GM19035 (cell line): Measurements from ENCODE around the gene MILR1.

Experiments used
- ATAC-seq: cut with Tn5 transposase; IDR thresholded peaks from one replicate; pipeline ENCODE4 v1.9.1; 2021; ENCODE audit not compliant: unreplicated experiment

MILR1 gene

DNA sequence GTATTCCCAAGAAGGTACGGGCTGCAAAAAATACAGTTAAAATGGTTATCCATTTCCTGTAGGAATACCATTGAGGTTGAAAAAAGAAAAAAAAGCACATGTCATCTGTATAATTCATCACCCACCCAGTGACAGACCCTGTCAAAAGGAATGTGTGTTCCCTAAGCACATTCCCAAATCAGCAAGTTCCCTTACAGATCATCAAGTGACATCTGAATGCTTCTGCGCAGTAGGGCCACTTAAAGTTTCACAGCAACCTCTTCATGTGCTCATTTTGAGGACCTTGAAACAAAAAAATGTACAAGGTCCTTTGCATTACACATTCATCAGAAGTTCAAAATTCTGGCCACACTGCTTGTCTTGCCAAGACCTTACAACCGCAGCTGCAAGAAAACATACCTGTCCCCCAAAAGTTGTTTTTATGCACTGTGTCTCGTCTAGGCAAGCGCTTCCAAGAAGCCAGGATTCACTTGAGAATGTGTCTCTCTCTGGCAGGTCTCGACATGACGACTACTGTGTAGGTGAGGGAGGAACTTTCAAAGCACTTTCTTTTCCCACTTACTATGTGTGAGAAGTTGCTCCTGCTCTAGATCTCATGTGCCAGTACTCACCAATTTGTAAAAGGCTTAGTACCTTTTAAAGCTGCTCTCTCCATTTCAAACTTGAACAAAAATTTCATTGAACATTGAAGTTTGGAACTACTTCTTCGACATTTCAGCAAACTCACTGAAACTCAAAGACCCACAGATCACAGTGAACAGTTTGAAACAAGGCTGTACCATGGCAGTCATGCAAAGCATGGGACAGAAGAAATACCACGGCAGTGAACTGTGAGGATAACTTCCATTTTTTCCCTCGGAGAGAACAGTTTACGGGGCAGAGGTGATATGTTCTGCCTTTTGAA, 52.2 kb downstream of the MILR1 start:
- ATAC-seq: no peak

DNA sequence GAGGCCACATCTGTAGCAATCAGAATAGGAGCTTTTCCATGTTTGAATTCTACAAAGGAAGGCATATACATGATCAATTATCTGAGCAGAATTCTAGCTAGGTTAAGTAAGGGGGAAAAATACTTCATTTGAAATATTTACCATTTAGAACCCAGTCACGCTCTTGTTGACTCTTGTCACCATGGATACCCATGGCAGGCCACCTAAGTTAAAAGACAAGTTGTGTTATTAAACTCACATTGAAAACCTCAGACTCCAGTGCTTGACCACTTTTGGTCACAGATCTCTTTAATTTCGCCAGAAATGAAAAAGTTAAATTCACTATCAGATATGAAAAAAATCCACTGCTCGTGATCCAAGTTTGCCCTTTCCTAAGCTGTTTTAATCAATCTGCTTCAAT, 53.1 kb downstream of the MILR1 start:
- ATAC-seq: no peak

DNA sequence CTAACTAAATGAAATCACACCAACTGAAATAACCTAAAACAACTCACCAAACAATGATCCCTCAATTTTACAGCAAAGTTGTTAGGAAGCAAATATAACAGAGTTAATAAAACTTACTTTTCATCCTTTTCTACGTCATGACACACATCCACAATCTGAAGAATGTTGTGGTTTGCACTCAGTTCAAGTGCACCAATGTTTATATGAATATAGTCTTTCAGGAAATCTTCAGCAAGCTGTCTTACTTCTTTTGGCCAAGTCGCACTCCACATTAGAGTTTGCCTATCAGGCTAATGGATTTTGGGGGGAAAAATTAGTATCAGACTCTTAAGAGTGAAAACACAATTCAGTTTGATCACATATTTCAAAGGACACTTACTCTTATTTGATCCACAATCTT, 53.9 kb downstream of the MILR1 start:
- ATAC-seq: no peak

DNA sequence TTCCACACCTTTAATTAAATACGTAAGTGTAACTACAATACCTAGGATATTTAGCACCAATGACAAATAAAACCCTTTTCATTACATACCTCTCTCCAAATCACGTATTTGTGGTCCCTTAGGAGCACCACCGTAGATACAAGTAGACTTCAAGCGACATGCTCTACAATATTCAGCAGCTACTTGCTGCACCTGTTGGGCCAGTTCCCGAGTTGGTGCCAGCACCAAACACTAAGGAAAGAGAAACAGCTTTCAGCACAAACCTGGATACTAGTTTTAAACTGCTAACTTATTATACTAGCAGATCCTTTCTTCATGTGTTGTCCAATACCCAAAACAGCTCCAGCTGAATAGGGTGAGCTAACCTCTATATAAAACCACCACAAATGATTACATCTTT, 54.4 kb downstream of the MILR1 start:
- no peak for ATAC-seq

DNA sequence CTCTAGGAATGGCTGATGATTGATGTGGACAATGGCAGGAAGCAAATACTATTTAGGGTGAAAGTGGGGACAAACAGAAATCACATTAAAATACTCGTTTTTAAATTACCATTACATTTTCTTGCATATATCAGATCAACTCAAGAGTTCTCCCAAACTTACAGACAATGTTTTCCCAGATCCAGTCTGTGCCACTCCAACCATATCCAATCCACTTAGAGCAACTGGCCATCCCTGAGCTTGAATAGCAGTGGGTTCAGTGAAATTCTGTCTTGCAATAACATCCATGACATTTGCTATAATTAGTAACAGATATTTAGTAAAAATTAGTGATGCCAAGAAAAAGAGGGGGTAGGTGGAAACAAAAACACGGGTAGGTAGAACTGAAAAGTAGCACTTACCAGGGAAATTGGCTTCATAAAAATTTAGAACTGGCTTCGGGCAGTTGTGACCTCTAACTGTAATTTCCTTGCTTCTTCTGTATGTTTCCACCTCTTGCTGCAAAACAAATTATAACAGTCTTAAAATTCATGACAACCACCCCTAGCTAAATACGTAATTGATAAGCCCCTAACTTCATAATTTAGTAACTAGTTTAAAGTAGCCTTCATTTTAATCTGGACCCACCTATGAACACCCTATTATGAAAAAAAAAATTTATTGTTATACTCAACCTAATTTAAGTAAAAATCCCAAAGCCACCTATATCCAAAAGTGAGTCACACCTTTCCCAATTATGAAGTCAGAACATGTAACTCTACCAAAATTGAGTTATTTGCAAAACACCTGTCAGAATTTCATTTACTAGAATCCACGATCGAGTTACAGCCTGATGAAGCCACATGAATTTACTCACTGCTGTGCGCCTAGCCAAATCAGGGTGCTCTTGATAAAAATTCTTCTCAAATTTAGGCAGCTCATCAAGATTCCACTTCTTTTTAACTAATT, 55.2 kb downstream of the MILR1 start:
- no peak for ATAC-seq

DNA sequence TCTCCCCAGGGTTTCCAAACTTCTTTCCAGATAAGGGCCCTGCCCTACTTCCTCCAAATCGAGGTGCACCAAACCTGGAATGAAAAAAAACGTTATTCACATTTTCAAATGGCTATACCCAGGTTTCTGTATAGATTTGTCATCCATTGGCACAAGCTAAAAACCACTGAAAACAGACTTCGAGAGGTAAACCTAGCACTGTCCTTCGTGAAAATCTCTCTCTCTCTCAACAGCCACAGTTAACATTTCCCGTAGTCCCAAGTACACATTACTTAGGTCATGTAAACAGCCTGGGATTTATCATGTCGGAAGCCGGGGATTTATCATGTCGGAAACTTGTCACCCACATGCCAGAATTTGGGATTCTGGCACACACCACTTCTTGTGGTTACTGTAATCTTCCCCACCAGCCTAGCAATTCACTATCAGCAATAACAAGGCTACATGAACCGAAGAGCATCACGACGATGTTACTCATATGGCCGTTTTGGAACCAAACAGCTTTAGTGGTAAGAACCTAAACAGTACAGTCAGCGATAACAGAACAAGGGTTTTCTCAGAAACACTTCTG, 55.9 kb downstream of the MILR1 start:
- ATAC-seq: no peak

DNA sequence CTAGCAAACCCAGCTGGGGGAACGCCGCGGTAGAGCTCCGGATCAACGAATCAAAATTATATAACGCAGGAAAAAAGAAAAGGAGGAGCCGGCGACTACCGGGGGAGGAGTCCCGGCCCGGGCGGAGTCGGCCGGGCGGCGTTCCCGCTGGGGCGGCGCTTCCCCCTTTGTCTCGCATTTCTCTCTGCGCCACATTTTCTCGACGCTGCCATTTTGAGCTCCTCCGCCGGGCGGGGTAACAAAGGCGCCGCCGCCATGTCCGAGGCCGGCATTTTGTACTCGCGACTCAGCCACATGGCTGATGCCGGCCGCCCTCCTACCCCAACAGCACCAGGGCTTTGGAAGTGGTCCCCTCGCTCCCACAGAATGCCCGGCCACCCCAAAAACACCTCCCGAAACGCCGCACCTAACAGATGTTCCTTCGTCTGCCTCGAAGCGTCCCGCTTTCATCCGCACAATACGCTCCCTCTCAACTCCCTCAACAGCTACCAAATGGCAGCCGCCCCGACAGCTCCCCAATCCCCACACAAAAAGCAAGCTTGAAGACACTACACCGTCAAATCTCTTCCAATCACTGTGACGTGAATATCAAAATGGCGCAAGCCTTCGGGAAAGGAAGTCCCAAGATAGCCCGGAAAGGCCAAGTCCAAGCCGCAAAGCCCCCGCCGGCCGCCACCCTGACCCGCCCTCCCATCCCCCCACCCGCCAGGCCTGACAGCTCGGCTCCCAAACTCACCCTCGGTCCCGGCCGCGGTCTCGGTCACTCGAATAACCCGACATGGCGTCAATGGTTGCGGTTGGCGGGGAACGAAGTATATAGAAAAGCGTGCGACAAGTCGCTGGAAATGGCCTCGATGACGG, 56.7 kb downstream of the MILR1 start:
- peak; percentile 28 for ATAC-seq

DNA sequence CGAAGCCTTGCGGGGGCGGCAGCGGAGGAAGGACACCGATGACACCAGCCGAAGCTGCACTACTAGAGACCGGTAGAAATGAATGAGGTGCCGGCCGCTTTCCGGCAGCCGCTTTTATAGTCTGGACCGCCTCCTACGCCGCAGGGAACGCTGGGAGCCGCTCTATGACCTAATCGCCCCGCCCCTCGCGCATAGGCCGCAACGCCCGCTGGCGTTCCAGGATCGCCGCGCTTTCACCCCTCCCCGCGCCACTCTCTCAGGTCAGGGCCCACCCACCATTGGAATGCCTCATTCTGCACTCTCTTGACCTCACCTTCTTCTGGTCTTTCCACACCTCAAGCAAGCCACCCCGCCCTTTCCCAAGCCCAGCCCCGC, 57.3 kb downstream of the MILR1 start, which contains the start of gene DDX5:
Gene DDX5 (minus strand): TSS at position 89 of the 375 bp plus-strand sequence. CDS start 170 bp downstream, outside the sequence.
- ATAC-seq: peak; percentile 58

DNA sequence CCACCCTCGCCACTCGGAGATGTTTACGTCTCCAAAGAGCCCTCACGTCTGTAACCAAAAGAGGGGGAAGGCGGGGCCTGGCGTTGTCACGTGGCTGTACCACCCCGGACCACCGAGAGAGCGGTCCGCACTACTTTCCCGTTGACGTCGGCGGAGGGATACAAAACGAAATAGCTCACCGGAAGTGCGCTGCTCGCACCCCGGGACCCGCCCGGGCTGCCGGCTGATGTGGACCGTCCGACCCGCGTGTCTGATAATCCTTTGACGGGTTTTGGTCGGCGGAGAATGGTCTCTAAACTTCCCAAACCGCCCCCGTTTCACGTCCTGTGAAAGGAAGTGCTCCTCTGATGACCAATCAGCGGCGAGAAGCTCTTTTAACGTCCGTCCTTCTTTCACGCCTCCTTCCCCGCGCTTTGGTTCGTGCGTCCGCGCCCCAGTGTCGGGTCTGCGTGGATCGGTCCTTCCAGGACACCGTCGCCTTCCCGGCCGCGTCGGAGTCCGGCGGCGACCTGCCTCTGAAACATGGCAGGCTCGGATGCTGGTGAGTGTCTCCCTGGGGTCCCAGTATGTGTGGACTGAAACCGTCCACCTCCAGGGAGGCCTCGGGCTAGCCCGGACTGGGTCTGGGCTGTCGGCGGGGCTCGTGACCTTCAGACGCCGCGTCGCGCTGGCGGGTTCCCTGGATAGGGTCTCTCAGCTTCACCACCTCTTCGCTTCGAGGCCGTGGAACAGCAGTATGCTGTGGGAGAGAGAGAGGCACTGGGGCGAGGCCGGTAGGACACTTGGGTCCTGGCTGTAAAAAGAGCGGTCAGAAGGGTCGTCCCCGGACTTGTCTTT, 57.9 kb downstream of the MILR1 start, which contains the start of gene CEP95:
Gene CEP95 (plus strand): TSS at position 402 of the 837 bp plus-strand sequence. CDS start 121 bp downstream, at position 523.
- peak; percentile 56 for ATAC-seq

DNA sequence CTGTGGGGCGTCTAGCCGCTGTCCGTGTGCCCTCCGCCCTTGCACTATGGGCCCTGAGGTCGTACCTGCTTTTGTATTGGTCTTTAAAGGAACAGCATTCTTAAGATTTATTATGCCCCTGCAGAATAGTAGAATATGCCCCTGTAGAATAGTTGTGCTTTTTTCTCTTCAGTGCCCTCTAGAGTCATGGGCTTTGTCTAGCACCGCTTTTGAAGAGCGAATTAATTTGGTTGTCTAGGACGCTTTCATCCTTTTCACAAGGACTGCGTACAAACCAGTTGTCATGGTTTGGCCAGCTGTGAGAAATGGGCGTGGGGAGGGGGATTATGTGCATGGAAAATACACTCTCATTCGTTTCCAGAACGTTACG, 58.5 kb downstream of the MILR1 start:
- ATAC-seq: peak; percentile 12

DNA sequence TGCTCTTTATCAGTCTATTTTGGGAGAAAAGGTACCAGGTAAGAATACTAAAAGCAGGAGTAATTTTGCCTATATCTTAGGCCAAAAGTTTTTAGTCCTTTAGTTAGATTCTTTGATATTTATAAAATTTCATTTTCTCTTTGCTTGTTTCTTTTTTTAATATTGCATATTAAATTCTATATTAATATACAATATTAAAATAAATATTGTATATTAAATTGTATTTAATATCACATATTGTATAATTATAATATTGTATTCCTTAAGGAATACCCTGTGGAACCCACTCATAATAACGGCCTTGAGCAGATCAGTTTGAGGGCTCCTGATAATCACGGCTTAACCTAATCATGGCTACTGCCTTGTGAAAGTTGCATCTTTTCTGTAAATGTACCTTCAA, 59.8 kb downstream of the MILR1 start:
- no peak for ATAC-seq

DNA sequence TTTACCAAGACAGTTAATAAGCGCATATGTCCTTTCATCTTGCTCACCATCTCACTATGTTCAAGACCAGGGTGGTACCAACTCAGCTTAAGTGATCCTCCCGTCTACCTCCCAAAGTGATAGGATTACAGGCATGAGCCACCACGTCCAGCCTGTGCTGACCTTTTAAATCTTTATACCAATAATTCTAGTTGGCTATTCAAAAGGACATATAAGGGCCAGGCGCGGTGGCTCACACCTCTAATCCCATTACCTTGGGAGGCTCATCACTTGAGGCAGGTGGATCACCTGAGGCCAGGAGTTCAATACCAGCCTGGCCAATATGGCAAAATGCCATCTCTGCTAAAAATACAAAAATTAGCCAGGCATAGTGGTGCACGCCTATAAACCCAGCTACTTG, 60.3 kb downstream of the MILR1 start:
- ATAC-seq: no peak

DNA sequence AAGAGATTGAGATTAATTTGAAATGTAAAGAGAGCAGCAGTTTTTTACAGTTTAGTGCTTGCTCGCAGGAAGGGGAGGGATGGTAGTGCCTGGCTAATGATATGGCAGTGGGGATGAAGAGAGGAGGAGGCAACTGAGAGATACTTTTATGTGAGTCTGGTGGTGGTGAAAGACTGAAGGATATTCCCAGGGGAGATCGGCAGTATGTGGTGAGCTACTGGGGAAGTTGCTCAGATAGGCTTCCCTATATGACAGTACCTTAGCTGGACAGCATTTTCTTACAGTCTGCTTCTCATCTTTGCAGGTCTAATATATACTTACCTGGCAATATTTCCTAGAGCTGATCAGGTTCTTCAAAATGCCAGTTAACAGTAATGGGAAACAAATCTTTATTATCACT, 66.5 kb downstream of the MILR1 start:
- no peak for ATAC-seq

DNA sequence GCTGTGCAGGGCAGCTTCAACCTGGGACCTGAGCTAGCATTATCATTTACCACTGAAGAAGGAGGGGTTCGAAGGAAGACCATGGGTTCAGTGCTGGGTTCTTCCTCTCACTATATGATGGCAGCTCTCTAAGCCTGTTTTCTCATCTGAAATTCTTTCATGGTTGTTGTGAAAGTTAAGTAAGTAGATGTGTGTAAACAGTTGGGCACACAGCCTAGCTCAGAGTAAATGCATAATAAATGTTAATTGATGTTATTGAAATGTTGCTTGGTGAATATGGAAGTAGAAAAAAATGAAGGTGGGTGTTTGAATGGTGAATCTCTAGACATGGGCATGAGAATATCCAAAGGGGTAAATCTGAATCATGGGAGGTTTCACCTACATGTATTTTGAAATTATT, 66.9 kb downstream of the MILR1 start:
- ATAC-seq: no peak
